GM23338 (cell line): ENCODE results near the gene SLC25A34.

Experiments
- CREB1 ChIP-seq: fragments of 250-450 bp; sonication (Bioruptor Pico); IDR thresholded peaks from 2 replicates; pipeline ENCODE4 v1.5.0; 2020; ENCODE audit warnings: low read depth, mild to moderate bottlenecking, moderate library complexity
- EZH2 ChIP-seq: fragments of 200-600 bp; sonication (generic); IDR thresholded peaks from one replicate; pipeline ENCODE4 v1.8.0; 2017; ENCODE audit warnings: antibody characterized with exemption, mild to moderate bottlenecking, low read depth; ENCODE audit not compliant: unreplicated experiment
- EZH2phosphoT487 ChIP-seq: fragments of 200-600 bp; sonication (generic); IDR thresholded peaks from one replicate; pipeline ENCODE4 v1.8.1; 2018; ENCODE audit warnings: antibody characterized with exemption; ENCODE audit not compliant: unreplicated experiment
- JUNB ChIP-seq: IDR thresholded peaks from one replicate; pipeline ENCODE4 v1.6.1; 2016; ENCODE audit warnings: antibody characterized with exemption; ENCODE audit not compliant: unreplicated experiment
- POLR2AphosphoS5 ChIP-seq: IDR thresholded peaks from 2 replicates; pipeline ENCODE4 v1.6.1; 2016; ENCODE audit warnings: antibody characterized with exemption, low read depth
- REST ChIP-seq: IDR thresholded peaks from one replicate; pipeline ENCODE4 v1.6.1; 2018; ENCODE audit warnings: antibody characterized with exemption; ENCODE audit not compliant: unreplicated experiment
- ZNF331 ChIP-seq: fragments of 250-450 bp; sonication (Bioruptor Pico); IDR thresholded peaks from 2 replicates; pipeline ENCODE4 v1.5.0; 2020; ENCODE audit warnings: low read depth, mild to moderate bottlenecking, moderate library complexity
- TF ChIP-seq, protein P1 (sequence below), 2 experiments: fragments of 200-600 bp in 1 of 2; sonication (generic) in 1 of 2; conservative IDR thresholded peaks; 2 replicates each; pipeline versions ENCODE4 v1.5.1 to v1.6.1; 2016 to 2017; ENCODE audit warnings: antibody characterized with exemption in 2 of 2, low read depth in 2 of 2, mild to moderate bottlenecking in 2 of 2, moderate library complexity in 1 of 2

DNA sequence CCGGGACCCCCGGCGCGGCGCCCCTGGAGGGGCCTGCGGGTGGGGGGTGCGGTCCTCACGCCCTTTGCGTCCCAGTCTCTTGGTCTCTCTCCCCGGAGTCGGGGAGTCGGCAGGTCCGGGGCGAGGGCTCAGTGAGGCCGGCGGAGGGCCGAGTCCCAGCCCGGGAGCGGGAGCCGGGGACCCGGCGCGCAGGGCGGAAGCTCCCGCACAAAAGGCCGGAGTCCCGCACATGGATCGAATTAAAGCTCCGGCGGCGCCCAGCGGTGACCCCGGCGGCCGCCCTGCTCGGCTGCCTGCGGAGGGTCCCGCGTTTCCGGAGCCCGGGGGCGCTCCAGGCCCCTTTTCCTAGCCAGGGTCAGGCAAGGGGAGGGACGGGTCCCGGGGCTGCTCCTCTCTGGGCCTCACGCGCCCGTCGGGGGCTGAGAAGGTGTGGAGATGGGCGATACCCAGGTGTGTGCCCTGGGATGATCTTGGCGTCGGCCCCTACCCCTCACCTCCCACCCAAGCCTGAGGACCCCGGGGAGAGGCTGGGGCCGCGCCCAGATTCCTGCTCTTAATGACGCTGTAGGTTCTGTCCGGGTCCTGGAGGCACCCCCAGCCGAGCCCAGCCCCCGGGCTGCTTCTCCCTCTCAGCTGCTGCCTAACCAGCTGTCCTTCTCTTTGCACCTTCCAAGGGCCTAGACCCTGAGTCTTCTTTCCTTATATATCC is 23.0 kb downstream of the SLC25A34 start:
- TF ChIP-seq, protein P1, sequence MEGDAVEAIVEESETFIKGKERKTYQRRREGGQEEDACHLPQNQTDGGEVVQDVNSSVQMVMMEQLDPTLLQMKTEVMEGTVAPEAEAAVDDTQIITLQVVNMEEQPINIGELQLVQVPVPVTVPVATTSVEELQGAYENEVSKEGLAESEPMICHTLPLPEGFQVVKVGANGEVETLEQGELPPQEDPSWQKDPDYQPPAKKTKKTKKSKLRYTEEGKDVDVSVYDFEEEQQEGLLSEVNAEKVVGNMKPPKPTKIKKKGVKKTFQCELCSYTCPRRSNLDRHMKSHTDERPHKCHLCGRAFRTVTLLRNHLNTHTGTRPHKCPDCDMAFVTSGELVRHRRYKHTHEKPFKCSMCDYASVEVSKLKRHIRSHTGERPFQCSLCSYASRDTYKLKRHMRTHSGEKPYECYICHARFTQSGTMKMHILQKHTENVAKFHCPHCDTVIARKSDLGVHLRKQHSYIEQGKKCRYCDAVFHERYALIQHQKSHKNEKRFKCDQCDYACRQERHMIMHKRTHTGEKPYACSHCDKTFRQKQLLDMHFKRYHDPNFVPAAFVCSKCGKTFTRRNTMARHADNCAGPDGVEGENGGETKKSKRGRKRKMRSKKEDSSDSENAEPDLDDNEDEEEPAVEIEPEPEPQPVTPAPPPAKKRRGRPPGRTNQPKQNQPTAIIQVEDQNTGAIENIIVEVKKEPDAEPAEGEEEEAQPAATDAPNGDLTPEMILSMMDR (conservative IDR thresholded peaks at IDR 0.05; ENCODE audit: low read depth in 2 of 2) = no peak
- TF ChIP-seq JUNB (no peak), ZNF331 (CRISPR knock-in tag) (no peak), CREB1 (no peak), EZH2 (no peak), REST (no peak), POLR2AphosphoS5 (no peak), EZH2phosphoT487 (no peak)
